Measurements from ENCODE around the gene SAXO2.
"Not testable (repeated sequence)": the region's sequence is repeated elsewhere in the genome, so short reads cannot be mapped to it uniquely, and the experiment has no call there.

DNA sequence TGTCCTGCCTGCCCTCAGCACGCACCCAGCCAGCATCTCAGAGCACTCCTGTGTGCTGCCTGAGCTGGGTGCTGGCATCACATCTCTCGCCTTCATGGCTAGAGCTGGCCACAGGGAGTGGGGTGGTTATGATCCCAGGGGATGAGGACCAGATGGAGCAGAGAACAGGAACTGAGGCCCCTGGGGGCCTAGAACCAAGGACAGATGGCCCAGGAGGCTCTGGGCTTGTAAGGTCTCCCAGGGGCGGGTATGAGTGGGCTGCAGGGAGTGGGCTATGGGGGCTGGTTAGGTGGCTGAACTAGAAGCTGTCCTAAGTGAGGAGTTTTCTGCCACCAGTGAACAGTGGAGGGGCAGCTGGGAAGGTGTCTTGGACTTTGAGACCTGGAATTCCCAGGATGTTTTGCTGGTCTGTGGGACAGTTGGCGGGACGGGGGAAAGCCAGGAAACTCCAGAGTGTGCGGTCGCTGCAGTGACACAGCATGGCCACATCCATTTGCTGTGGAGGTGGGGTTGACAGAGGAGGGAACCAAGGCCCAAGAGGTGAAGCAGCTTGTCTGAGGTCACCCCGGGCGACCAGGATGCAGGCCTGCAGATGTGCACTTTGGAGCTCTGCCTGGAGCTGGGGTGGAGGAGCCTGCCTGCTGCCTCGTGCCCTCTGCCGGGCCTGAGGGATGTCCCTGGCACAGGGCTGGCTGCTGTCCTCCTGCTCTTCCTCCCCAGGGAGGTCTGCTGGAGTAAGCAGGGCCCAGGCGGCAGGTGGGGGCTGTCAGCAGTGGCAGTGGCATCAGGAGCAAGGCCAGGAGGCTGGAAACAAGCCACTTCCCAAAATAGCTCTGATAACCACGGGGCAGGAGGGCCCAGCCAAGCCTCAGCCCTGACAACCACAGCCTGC, 70.3 kb downstream of the SAXO2 start:
- TF ChIP-seq, protein P1, sequence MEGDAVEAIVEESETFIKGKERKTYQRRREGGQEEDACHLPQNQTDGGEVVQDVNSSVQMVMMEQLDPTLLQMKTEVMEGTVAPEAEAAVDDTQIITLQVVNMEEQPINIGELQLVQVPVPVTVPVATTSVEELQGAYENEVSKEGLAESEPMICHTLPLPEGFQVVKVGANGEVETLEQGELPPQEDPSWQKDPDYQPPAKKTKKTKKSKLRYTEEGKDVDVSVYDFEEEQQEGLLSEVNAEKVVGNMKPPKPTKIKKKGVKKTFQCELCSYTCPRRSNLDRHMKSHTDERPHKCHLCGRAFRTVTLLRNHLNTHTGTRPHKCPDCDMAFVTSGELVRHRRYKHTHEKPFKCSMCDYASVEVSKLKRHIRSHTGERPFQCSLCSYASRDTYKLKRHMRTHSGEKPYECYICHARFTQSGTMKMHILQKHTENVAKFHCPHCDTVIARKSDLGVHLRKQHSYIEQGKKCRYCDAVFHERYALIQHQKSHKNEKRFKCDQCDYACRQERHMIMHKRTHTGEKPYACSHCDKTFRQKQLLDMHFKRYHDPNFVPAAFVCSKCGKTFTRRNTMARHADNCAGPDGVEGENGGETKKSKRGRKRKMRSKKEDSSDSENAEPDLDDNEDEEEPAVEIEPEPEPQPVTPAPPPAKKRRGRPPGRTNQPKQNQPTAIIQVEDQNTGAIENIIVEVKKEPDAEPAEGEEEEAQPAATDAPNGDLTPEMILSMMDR (conservative IDR thresholded peaks at IDR 0.05; ENCODE audit: low read depth, low read length) = not testable (repeated sequence)
- TF ChIP-seq MXI1 (IDR thresholded peaks at IDR 0.05; ENCODE audit: borderline replicate concordance, low read depth, low read length); MAZ (IDR thresholded peaks at IDR 0.05; ENCODE audit: borderline replicate concordance, low read depth, low read length); MAFK (IDR thresholded peaks at IDR 0.05; ENCODE audit: low read depth, low read length); POLR2A (IDR thresholded peaks at IDR 0.05; ENCODE audit: low read depth, low read length): not testable (repeated sequence)

Measured in IMR-90 (cell line).